Lung microvascular endothelial cell (primary cell): ENCODE data around the gene CTDSPL. TPM values are rescaled to one million over a fixed set of nuclear protein-coding genes. Genes with fewer than 3 reads are reported as not detected.

Source experiments
- DNase-seq, 2 donors: peaks; one replicate each; pipeline versions ENCODE4 v3.0.0 to v3.0.0-alpha.2; 2010; ENCODE audit warnings: low read depth in 2 of 2
- total RNA-seq: library from RNA; depleted of rRNA; stranded (reverse); fragments of >200 nt; gene quantifications from 2 replicates; pipeline ENCODE4 v1.2.1, GENCODE V29; 2014

Gene CTDSPL
- total RNA-seq, 1 donor from 2014 or later: 206 TPM

DNA sequence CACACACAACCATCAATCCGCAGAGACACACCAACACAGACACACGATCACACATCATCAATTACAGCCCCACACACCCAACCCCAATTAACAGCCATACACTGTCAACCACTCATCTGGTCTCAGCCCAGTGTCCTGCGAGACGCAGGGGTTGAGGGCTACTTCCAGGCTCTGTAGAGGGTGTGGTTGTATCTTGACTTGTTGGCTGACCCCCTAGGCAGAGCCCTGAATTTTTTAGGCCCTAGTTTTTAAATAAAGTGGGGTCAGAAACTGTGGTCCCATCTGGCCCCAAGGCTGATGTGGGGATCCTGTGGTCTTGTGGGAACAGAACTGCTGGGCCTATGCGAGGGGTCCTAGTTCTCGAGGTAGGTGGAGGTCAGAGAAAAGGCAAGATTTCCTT lies 138.2 kb downstream of the CTDSPL start:
- DNase-seq: no peak

DNA sequence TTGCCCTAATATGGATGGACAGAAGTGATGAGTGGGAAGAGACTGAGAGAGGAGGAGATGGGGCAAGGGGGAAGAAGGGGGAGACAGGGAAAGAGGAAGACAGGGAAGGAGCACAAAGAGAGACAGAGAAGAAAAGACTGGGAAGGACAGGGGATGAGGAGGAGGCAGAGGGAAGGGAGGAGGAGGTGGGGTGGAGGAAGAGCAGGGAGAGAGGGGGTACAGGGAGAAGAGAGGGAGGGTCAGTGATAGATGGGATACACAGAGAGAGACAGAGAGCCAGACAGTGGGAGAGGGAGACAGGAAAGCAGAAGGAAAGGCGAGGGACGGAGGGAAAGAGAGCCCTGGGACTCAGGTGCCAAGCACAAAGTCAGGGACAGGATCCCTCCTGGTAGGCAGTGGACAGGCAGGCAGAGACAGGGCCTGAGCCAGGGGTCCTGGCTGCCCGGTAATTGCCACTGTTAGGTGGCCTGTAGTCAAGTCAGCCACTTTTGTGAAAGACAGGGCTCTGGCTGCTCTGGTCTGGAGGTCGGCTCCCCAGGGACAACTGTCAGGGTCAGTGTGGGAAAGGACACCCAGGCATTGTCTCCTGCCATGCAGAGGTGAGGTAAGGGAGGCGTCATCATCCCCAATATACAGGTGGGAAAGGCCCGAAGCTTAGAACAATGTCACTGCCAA lies 138.7 kb downstream of the CTDSPL start:
- no peak for DNase-seq

DNA sequence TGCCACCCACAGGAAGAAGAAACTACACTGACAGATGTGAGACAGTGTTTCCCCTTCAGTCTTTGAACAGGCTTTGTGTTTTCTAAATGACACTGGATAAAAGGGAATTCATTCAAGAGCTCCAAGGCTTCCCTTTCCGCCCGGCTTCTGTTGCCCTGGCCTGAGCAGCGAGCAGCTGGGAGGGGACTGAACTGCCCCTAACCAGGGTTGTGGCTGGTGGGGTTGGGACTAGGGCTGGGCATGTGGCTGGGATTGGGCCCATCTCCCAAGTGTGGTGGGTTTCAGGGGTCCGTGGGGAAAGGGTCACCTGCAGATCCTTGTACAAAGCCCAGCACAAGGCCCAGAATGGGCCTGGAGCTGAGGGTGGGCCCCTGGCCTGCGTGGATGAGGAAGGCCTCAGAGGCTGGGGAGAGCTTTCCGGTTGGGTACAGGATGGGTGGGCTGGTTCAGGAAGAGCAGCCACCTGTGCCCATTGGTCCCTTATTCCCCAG lies 139.3 kb downstream of the CTDSPL start:
- no peak for DNase-seq

DNA sequence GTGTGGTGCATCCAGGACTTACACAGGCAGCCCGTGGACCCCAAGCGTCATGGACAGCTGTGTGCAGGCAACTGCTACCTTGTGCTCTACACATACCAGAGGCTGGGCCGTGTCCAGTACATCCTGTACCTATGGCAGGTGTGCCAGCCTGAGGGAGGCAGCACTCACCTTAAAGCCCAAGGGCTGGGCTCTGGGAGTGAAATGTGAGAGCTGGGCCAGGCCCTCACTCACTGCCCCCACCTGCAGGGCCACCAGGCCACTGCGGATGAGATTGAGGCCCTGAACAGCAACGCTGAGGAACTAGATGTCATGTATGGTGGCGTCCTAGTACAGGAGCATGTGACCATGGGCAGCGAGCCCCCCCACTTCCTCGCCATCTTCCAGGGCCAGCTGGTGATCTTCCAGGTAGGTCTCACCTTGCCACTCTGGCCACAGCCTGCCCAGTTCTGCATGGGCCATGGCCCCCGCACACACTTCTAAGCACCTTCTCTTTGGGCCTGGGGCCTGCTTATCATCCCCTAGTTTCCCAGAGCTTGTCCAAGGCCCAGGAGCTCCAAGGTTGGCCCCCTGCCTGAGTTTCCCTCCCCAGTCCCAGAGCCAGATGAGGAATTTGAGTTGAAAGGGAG lies 139.9 kb downstream of the CTDSPL start:
- no peak for DNase-seq

DNA sequence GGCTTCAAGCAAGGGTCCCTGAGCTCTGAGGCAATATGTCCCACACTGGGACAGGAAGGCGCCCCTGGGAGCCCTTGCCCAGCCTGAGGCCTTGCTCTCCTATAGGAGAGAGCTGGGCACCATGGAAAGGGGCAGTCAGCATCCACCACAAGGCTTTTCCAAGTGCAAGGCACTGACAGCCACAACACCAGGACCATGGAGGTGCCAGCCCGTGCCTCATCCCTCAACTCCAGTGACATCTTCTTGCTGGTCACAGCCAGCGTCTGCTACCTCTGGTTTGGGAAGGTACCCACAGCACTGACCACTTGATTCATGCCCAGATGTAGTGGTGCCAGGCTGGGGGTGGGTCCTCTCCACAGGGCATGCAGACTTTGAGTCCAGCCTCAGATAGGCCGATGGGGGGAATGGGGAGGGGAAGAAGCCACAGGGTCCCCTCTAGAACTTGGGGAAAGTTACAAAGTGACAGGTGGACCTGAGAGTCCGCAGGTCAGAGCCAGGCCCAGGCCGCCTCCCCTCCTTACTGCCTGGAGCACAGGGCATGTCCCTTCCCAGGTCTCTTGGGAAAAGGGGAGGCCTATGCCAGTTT lies 140.7 kb downstream of the CTDSPL start:
- DNase-seq: no peak

DNA sequence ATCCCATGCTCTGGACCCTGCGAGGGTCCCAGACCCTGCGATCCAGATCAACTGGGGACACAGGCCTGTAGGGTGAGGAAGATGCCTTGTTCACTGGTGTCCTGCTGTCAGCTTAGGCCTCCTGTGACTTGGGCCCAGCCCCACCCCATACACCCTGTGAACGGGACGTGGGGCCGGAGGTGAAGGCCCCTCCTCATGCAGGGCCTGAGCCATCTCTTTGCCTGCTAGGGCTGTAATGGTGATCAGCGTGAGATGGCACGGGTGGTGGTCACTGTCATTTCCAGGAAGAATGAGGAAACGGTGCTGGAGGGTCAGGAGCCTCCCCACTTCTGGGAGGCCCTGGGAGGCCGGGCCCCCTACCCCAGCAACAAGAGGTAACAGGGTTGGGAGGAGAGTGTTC lies 141.3 kb downstream of the CTDSPL start:
- no peak for DNase-seq

DNA sequence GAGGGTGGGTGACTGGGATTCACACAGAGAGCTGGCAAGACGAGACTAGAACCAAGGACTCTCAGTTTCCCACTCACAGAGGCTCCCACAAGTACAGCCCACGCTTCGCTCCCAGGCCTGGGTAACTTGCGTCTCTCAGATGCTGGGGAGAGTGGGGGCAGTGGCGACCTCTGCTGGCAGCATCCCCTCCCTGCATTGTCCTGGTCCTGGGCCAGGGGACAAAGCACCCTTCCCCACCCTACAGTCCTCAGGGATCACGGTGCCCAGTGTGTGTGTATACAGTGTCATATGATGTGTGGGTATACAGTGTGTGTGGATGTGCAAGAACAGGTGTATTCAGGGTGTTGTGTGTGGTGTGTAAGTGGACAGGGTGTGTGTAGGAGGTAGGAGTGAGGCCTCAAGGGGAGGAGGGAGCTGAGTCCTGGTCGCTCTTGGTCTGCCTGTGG lies 141.7 kb downstream of the CTDSPL start:
- DNase-seq: peak; percentile 46 to 64

DNA sequence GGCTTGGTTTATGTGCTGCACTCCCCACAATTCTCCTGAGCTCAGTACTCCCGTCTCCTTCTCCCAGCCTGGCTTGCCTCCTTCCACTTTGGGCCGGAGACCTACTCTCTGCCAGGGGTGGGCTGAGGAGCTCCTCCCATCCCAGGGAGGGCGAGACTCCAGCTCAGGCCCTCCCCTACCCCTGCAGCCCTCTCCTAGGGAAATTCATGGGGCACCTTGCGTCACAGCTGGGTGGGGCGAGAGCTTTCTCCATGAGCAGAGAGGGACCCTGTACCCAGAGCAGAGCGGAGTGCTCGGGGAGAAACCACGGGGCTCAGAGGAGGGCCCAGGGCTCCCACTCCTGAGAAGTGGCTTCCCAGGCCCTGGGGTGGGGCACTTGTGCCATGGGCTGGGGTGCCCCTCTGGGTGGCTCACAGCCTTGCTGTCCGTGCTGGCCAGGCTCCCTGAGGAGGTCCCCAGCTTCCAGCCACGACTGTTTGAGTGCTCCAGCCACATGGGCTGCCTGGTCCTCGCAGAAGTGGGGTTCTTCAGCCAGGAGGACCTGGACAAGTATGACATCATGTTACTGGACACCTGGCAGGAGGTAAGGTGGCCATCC lies 142.2 kb downstream of the CTDSPL start:
- DNase-seq: no peak

DNA sequence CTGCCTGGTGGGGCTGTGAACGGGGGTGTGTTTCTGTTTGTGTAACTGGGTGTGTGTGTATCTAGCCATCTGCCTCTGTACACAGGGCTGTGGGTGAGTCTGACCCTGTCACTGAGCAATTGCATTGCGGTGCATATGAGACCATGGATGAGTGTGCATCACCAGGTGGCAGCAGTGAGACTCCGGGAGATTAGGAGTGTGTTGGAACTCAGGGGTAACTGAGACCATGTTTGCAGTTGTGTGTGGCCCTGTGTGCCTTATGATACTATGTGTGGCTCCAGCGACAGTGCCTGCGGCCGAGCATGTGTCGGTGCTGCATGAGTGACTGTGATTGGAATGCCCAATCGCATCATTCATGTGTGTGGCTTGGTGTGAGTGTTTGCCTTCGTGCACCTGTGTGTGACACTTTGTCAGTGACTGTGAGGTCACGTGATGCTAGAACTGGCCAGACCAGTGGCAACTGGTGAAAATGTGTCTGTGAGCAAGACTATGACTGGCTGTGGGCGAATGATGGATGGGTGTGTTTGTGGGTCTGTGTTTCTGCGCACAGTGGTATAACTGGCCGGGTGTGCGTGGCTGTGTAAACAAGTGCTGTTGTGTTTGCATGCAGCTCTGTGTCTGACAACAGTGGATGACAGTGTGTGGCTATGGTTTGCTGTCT lies 142.9 kb downstream of the CTDSPL start:
- peak; percentile 63 to 81 for DNase-seq

DNA sequence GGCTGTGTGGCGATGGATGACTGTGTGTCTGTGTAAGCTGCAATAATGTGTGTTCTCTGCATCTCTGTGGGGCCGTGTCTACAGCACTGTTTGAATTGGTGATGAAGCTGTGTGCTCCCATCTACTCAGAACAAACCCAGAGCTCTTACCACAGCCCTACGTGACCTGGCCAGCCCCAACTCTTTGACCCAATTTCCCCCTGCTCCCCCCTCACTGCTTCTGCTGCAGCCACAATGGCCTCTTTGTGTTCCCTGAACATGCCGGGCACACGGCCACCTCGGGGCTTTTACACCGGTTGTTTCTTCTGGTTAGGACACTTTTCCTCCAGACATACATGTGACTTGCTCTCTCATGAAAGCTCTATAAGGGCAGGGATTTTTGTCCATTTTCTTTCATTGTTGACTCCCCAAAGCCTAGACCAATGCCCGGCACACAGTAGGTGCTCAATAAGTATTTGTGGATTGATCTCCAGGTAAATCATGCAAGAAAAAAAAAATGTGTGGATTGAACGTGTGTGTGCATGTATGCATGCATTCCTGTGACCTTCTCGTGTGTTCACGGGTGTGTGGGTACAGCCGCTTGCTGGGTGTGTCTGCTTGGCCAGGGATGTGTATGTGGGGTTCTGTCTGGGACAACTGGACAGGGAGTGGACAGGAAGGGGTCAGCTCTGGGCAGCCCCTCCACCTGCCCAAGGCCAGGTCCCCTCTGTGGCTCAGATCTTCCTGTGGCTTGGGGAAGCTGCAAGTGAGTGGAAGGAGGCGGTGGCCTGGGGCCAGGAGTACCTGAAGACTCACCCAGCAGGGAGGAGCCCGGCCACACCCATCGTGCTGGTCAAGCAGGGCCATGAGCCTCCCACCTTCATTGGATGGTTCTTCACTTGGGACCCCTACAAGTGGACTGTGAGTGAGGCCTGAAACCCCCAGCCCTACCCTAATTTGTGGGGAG lies 143.7 kb downstream of the CTDSPL start:
- DNase-seq: no peak

DNA sequence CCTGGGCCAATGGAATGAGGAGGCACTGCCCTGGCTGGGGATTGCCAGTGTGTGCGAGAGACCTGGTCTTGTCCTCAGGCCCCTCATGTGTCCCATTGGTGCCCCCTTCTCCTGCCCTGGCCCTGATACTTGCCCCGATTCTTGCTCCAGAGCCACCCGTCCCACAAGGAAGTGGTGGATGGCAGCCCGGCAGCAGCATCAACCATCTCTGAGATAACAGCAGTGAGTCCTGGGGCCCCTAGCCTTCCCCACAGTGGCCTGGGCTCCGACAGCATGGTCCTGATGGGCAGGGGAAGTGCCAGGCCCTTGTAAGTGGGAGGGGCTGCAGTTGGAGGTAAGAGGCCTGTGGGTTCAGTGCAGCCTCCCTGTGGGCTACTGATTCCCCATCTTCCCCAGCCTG lies 144.4 kb downstream of the CTDSPL start:
- no peak for DNase-seq

DNA sequence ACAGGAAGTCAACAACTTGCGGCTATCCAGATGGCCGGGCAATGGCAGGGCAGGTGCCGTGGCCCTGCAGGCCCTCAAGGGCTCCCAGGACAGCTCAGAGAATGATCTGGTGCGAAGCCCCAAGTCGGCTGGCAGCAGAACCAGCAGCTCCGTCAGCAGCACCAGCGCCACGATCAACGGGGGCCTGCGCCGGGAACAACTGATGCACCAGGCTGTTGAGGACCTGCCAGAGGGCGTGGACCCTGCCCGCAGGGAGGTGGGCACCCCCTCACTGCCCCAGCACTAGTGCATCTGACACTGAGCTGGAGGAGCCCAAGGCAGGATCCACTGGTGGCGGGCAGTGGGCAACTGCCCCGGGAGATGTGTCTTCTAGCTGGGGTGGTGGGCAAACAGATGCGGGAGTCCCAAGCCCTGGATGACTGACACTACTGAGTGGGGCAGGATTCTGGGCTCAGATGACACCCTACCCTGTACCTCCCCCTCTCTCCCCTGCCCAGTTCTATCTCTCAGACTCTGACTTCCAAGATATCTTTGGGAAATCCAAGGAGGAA lies 144.8 kb downstream of the CTDSPL start:
- no peak for DNase-seq

DNA sequence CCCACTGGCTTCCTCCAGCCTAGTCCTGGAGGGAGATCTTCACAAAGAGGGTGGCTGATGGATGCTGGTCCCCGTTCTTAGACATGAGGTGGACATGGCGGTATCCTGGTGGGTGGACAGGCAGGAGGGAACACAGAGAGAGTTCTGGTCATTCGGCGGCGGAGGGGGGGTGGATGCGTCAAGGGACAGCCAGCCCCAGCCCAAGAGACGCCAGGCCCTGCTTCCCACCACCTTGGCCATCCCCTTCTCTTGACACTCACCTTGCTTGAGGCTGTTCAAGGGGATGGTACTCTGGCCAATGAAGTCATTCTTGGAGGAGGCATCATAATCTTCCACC lies 146.0 kb downstream of the CTDSPL start:
- no peak for DNase-seq

DNA sequence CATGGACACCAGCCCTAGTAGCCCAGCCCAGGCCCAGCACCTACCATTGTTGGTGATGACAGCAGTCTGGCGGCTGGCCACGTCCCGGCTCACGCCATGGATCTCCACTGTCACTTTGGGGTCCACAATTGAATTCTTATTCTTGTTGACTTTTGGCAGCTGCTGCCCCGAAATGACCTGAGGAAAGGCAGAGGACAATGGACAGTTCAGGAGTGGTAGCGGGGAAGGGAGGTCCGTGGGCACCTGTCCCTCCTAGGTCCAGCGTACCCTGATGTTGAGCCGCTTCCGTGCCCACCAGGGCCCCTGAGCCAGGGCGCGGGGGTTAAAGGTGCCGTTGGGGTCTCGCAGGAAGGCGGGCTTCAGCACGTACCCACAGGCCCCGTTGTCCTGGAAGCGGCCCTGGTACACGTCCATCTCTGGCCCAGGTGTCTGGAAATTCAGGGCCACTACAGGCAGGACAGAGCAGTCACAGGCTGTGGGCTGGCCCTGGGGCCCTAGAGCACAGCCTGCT lies 146.6 kb downstream of the CTDSPL start:
- DNase-seq: no peak

DNA sequence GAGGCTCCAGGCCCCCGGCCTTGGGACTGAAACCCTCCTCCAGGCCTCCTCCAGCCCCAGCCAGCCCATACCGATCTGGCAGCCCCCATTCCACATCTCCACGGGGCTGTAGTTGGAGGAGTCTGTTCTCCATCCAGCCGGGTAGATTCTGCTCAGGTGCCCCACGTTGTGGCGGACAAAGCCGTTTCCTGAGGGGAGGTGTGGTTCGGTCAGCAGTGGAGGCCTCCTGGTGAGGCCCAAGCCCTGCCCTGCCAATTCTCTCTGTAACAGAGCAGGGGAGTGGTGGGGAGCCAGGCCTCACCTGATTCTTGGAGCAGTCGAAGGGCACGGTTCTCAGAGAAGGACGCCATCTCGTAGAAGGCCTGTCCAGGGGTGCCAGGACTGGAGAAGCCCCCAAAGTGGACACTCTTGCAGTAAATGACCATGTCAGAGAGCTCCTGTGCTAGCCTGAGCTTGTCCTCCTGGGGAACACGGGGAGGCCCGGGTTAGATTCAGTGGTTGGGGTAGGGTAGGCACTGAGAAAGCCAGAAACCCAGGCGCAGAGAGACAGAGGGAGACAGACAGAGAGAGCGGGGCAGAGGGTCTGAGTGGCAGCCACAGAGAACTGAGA lies 147.4 kb downstream of the CTDSPL start:
- DNase-seq: no peak

DNA sequence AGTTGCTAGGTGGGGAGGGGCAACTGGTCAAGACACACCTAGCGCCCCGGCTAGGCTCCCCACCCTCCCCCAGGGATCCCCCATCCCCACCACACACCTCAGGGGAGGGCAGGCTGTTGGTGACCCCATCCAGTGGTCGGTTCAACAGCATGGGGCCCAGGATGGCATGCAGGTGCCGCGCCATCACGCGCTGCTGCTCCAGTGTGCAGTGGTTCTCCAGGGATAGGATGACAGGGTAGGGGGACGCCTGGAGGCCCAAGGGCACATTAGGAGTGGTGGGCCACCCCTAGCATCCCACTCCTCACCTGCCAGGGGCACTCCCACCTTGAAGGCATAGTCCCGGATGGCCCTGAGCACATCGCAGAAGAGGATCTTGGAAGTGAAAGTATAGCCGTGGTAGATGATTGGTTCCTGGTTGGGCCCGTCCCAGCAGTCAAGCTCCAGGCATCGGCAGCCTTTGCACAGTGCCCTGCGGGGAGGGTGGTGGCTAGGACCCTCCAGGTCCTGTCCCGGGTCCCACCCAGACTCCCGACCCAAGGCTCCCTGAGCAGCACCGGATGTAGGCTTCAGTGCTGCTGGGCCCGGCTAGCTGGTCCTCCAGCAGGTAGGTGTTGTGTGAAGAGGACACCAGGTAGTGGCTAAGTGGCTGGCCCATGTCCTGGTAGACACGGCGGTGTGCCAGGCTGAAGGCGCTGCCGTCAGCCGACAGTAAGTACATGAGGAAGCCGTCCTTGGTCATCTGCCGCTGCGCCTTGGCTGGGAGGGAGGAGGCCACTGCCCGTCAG lies 148.3 kb downstream of the CTDSPL start:
- no peak for DNase-seq

DNA sequence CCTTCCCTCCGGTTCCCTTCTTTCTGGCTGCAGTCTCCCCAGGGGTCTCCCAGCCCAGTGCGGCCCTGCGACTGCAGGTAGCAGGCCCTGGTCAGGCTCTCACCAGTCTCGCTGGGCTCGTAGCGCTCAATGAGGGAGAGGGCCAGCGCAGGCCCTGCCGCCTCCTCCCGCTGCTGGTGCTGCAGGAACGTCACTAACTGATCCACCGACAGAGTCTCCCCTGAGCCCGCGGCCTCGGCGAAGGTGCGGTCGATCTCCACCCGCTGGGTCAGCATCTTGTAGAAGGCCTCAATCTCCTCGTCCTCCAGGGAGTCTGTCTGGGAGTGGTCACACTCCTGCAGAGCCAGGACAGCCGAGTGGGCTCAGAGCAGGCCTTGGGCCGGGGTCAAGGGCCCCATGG lies 149.4 kb downstream of the CTDSPL start:
- DNase-seq: no peak

DNA sequence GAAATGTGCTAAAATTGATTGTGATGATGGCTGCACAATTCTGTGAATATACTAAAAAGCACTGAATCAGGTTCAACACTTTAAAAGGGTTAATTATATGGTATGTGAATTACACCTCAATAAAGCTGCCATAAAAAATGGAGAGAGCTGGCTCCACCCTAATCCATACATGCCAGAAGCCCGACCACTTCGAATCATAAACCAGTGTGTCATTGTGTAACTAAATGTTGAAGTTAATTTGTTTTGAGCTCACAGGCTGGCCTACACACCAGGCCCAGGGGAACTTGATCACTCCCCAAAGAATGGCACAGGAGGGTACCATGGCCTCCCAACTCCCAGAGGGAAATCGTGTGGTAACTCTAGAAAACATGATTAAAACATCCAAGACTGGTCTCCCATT lies 153.8 kb downstream of the CTDSPL start:
- no peak for DNase-seq

DNA sequence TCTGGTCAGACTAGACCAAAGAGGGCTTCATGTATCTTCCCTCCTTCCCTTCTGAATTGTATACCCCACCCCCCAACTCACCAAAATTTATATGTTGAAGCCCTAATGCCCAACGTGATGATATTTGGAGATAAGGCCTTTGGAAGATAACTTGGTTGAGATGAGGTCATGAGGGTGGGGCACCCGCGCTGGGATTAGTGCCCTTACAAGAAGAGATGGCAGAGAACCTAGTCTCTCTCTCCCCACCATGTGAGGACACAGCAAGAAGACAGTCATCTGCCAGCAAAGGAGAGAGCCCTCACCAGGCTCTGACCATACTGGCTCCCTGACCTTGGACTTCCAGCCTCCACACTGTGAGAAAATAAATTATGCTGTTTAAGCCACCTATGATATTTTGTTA lies 154.3 kb downstream of the CTDSPL start:
- DNase-seq: no peak
